GM18951 (cell line): ENCODE data around the gene BAHCC1.
"Not testable (repeated sequence)": the region's sequence is repeated elsewhere in the genome, so short reads cannot be mapped to it uniquely, and the experiment has no call there.

Source experiments
- POLR2A ChIP-seq: IDR thresholded peaks from 4 replicates; pipeline ENCODE4 v1.6.1; 2011; ENCODE audit warnings: mild to moderate bottlenecking; ENCODE audit not compliant: insufficient read length, insufficient read depth; ENCODE audit errors: extremely low read depth
- in situ Hi-C: fragments of 300-500 bp; cut with MboI; formaldehyde crosslinking; loops from one replicate; pipeline ENCODE4 v1.12.0; 2022; ENCODE audit warnings: low sequenced_read_pairs, mixed read lengths, inconsistent platforms; ENCODE audit not compliant: unreplicated experiment

BAHCC1 gene

GRCh38 chr17:81420769-81421462 lies 25.7 kb downstream of the BAHCC1 start:
- in situ Hi-C loops: no loop called here
- TF ChIP-seq POLR2A: no peak

GRCh38 chr17:81422776-81423697 lies 27.8 kb downstream of the BAHCC1 start:
- TF ChIP-seq POLR2A: no peak
- in situ Hi-C loops: no loop called here

DNA sequence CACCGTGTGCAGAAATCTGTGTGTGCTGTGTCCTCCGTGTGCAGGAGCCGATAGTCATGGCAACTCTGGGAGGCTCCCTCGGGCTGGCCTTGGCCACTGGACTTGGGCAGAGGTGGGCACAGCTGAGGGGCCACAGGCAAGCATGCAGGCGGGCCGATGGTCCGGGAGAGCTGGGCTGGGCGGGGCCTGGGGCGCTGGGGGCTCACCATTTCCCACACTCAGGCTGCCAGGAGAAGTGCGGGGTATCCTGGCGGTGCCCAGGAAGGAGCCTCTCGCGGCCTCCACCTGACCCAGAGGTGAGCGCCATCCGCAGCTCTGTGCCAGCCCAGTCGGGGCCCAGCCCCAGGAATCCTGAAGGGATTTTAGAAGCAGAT lies 28.4 kb downstream of the BAHCC1 start:
- TF ChIP-seq POLR2A: no peak
- in situ Hi-C loops: no loop called here

DNA sequence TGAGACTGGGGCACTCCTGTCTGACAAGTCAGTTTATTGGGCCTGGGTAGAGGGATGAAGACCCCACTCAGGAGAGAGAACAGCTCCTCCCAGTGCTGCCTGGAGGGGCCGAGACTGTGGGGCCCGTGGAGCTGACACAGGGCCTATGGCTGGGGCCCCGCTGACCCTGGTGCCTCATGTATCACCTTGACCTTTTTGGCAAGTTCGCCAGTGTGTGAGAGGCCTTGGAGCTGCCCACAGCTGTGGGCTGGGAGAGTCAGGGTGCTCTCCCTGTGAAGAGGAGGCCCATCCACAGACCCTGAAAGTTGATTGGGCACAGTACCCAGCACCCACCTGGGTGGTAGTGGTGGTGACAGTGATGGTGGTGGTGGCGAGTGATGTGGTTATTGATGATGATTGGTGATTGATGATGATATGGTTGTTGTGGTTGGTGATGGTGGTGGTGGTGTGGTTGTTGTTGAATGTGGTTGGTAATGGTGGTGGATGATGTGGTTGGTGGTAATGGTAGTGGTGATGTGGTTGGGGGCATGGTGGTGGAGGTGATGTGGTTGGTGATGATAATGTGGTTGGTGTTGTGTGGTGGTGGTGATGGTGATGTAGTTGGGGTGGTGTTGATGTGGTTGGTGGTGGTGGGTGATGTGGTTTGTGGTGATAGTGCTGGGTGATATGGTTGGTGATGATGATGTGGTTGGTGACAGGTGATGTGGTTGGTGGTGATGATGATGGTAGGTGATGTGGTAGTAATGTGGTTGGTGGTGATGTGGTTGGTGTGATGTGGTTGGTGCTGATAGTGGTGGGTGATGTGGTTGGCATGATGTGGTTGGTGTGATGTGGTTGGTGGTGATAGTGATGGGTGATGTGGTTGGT lies 29.1 kb downstream of the BAHCC1 start:
- TF ChIP-seq POLR2A: no peak
- in situ Hi-C loops: no loop called here

GRCh38 chr17:81425041-81425440 lies 29.8 kb downstream of the BAHCC1 start:
- in situ Hi-C loops: not testable (repeated sequence)

DNA sequence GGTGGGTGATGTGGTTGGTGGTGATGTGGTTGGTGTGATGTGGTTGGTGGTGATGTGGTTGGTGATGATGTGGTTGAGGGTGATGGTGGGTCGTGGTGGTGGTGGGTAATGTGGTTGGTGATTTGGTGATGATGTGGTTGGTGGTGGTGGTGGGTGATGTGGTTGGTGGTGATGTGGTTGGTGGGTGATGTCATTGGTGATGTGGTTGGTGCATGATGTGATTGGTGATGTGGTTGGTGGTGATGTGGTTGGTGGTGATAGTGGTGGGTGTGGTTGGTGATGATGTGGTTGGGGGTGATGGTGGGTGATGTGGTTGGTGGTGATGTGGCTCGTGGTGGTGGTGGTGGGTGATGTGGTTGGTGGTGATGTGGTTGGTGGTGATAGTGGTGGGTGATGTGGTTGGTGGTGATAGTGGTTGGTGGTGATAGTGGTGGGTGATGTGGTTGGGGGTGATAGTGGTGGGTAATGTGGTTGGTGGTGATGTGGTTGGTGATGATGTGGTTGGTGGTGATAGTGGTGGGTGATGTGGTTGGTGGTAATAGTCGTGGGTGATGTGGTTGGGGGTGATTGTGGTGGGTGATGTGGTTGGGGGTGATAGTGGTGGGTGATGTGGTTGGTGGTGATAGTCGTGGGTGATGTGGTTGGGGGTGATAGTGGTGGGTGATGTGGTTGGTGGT lies 30.6 kb downstream of the BAHCC1 start:
- in situ Hi-C loops: not testable (repeated sequence)

GRCh38 chr17:81426393-81427172 lies 31.3 kb downstream of the BAHCC1 start:
- in situ Hi-C loops: no loop called here
- no peak for TF ChIP-seq POLR2A

GRCh38 chr17:81427173-81428120 lies 32.2 kb downstream of the BAHCC1 start:
- TF ChIP-seq POLR2A: no peak
- in situ Hi-C loops: no loop called here

DNA sequence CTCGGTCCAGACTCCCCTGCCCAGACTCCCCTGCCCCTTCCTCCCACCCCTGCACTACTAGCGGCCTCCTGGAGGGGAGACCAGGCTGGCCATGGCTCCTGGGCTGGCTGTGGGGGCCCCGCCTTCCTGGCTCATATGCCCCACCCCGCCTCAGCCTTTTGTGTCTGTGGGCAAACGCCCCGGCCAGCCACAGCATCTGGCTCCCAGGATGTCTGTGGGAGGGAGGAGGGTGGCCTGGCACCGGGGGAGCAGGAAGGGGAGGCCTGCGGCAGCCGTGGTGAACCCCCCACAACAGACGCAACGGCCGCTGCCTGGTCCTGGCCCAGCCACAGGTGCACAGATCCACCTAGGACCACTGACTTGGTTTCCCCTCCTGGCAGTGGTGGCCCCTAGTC lies 32.9 kb downstream of the BAHCC1 start:
- in situ Hi-C loops: no loop called here
- TF ChIP-seq POLR2A: no peak

GRCh38 chr17:81428516-81428915 lies 33.3 kb downstream of the BAHCC1 start:
- in situ Hi-C loops: no loop called here
- no peak for TF ChIP-seq POLR2A
